Measurements from ENCODE around the gene PHYHIPL.

- TF ChIP-seq POLR2A (IDR thresholded peaks at IDR 0.05; ENCODE audit: low read depth, low read length) (no peak), POLR2AphosphoS5 (IDR thresholded peaks at IDR 0.05; ENCODE audit: insufficient read depth, low read depth, low read length) (no peak), EZH2 (IDR thresholded peaks at IDR 0.05; ENCODE audit: borderline replicate concordance, low read depth, low read length, severe bottlenecking) (no peak), GATA2 (IDR thresholded peaks at IDR 0.05; ENCODE audit: insufficient read depth, insufficient read length, low read depth, low read length) (no peak), MYC (IDR thresholded peaks at IDR 0.05; ENCODE audit: low read depth, low read length) (no peak), FOS (IDR thresholded peaks at IDR 0.05; ENCODE audit: borderline replicate concordance, insufficient read depth, low read length) (no peak), JUN (IDR thresholded peaks at IDR 0.05; ENCODE audit: borderline replicate concordance, insufficient read depth, insufficient read length, low read depth) (no peak)
- TF ChIP-seq, protein P1, sequence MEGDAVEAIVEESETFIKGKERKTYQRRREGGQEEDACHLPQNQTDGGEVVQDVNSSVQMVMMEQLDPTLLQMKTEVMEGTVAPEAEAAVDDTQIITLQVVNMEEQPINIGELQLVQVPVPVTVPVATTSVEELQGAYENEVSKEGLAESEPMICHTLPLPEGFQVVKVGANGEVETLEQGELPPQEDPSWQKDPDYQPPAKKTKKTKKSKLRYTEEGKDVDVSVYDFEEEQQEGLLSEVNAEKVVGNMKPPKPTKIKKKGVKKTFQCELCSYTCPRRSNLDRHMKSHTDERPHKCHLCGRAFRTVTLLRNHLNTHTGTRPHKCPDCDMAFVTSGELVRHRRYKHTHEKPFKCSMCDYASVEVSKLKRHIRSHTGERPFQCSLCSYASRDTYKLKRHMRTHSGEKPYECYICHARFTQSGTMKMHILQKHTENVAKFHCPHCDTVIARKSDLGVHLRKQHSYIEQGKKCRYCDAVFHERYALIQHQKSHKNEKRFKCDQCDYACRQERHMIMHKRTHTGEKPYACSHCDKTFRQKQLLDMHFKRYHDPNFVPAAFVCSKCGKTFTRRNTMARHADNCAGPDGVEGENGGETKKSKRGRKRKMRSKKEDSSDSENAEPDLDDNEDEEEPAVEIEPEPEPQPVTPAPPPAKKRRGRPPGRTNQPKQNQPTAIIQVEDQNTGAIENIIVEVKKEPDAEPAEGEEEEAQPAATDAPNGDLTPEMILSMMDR (IDR thresholded peaks at IDR 0.05; ENCODE audit: extremely low read depth in 1 of 2, insufficient read depth in 1 of 2, low read depth in 1 of 2, low read length in 2 of 2) = no peak
- TF ChIP-seq, protein P2, sequence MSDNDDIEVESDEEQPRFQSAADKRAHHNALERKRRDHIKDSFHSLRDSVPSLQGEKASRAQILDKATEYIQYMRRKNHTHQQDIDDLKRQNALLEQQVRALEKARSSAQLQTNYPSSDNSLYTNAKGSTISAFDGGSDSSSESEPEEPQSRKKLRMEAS (IDR thresholded peaks at IDR 0.05; ENCODE audit: insufficient read depth, insufficient read length) = no peak
Observed at GRCh38 chr10:59177836-59178235, 1.4 kb downstream of the PHYHIPL start.

All from endothelial cell of umbilical vein (primary cell).